Sigmoid colon (tissue), 7 donors: ENCODE measurements around the gene MALL. TPM values are rescaled to one million over a fixed set of nuclear protein-coding genes. Genes with fewer than 3 reads are reported as not detected.
A peak's percentile ranks its signal among the peaks of the same experiment; 100 is the strongest.
"Not testable (repeated sequence)": the region's sequence is repeated elsewhere in the genome, so short reads cannot be mapped to it uniquely, and the experiment has no call there.

Experiments used
- DNase-seq: peaks from one replicate; pipeline ENCODE4 v3.0.0-alpha.2; 2019
- H3K27ac ChIP-seq, 4 donors: fragments of 200-600 bp; sonication (generic); one replicate each; pipeline ENCODE4 v1.5.1; 2016 to 2019; ENCODE audit warnings: mild to moderate bottlenecking in 1 of 4
- H3K27me3 ChIP-seq, 3 donors: fragments of 200-600 bp; sonication (generic); one replicate each; pipeline ENCODE4 v1.5.1; 2019; ENCODE audit warnings: mild to moderate bottlenecking in 1 of 3
- H3K36me3 ChIP-seq, 4 donors: fragments of 200-600 bp; sonication (generic); one replicate each; pipeline ENCODE4 v1.5.1; 2016 to 2019
- H3K4me1 ChIP-seq, 4 donors: fragments of 200-600 bp; sonication (generic); one replicate each; pipeline ENCODE4 v1.5.1; 2017 to 2019
- H3K4me3 ChIP-seq, 4 donors: fragments of 200-600 bp; sonication (generic); one replicate each; pipeline ENCODE4 v1.5.1; 2017 to 2019; ENCODE audit warnings: mild to moderate bottlenecking in 2 of 4, moderate library complexity in 1 of 4
- H3K9me3 ChIP-seq, 4 donors: fragments of 200-600 bp in 3 of 4; sonication (generic) in 3 of 4; one replicate each; pipeline versions ENCODE4 v1.5.1 to v1.6.1; 2013 to 2019
- POLR2AphosphoS5 ChIP-seq, 4 donors: sonication (generic); formaldehyde crosslinking; IDR thresholded peaks; one replicate each; pipeline ENCODE4 v1.6.1; 2017; ENCODE audit warnings: antibody characterized with exemption in 4 of 4
- WGBS, 2 donors: extraction: QIAGEN DNeasy Blood & Tissue Kit; methylation state at CpG; one replicate each; pipeline ENCODE4 v1.1.7; 2013; 5-methylcytosine and 5-hydroxymethylcytosine counted together
- intact Hi-C: fragments of 100-400 bp; cut with DNase I; formaldehyde crosslinking; loops from one replicate; pipeline ENCODE4 v1.15.1; 2023
- polyA plus RNA-seq, 3 donors: library from polyadenylated mRNA; stranded (reverse); fragments of 200-250 nt; gene quantifications; one replicate each; pipeline ENCODE4 v1.2.3, GENCODE V29; 2013
- total RNA-seq, 4 donors: library from RNA; depleted of rRNA; stranded (reverse); fragments of >200 nt; gene quantifications; one replicate each; pipeline ENCODE4 v1.1.0, GENCODE V29; 2016
- donor health status: healthy with polysubstance abuse.
- donor health status: Bipolar disorder and iron deficiency.
- donor health status: healthy.

The MALL gene
- total and polyA plus RNA-seq, 7 donors = 1.5 to 183 (median 14.1) TPM

- no CpG with 5 or more reads among the region's 1 CpG for WGBS, 2 donors
- H3K27me3 ChIP-seq, intact Hi-C loops, H3K27ac ChIP-seq, H3K9me3 ChIP-seq, H3K36me3 ChIP-seq, H3K4me3 ChIP-seq, H3K4me1 ChIP-seq, DNase-seq: not testable (repeated sequence)
Measured at GRCh38 chr2:110059694-110060358, 55.8 kb downstream of the MALL start.

GRCh38 chr2:110059009-110059693 lies 56.5 kb downstream of the MALL start:
- DNase-seq, H3K4me3 ChIP-seq, intact Hi-C loops, H3K36me3 ChIP-seq, H3K9me3 ChIP-seq, H3K27ac ChIP-seq, H3K27me3 ChIP-seq, H3K4me1 ChIP-seq: not testable (repeated sequence)
- WGBS, 2 donors = no CpG with 5 or more reads among the region's 11 CpGs

GRCh38 chr2:110058034-110058433 lies 57.6 kb downstream of the MALL start:
- H3K9me3 ChIP-seq, H3K36me3 ChIP-seq, H3K27me3 ChIP-seq, intact Hi-C loops, H3K4me1 ChIP-seq, H3K4me3 ChIP-seq, DNase-seq, H3K27ac ChIP-seq: not testable (repeated sequence)

- H3K36me3 ChIP-seq, H3K27me3 ChIP-seq, intact Hi-C loops, H3K27ac ChIP-seq, H3K4me3 ChIP-seq, H3K4me1 ChIP-seq, DNase-seq, H3K9me3 ChIP-seq: not testable (repeated sequence)
- WGBS, 2 donors = no CpG with 5 or more reads among the region's 8 CpGs
Measured at GRCh38 chr2:110055819-110056408, 59.7 kb downstream of the MALL start.

GRCh38 chr2:110054521-110055407 lies 60.9 kb downstream of the MALL start:
- peak overlapping the region in 2 of 4 donors; percentile 22 to 55 for H3K27ac ChIP-seq
- H3K9me3 ChIP-seq, H3K4me3 ChIP-seq, H3K4me1 ChIP-seq, H3K36me3 ChIP-seq, intact Hi-C loops, H3K27me3 ChIP-seq: not testable (repeated sequence)
- TF ChIP-seq POLR2AphosphoS5 (IDR thresholded peaks at IDR 0.05) = peak in 1 of 4 donors; percentile 9
- DNase-seq = peak; percentile 56
- WGBS, 2 donors = 44 to 60% methylated on average over 3 of the region's 11 CpGs

- H3K36me3 ChIP-seq, H3K4me3 ChIP-seq, H3K9me3 ChIP-seq, H3K27me3 ChIP-seq, H3K27ac ChIP-seq, intact Hi-C loops, DNase-seq, H3K4me1 ChIP-seq: not testable (repeated sequence)
- WGBS, 2 donors = no CpG with 5 or more reads among the region's 5 CpGs
Measured at GRCh38 chr2:110053688-110054087, 61.9 kb downstream of the MALL start.

- H3K27me3 ChIP-seq, intact Hi-C loops, H3K27ac ChIP-seq, H3K4me1 ChIP-seq, H3K9me3 ChIP-seq, DNase-seq, H3K4me3 ChIP-seq, H3K36me3 ChIP-seq: not testable (repeated sequence)
- WGBS, 2 donors = no CpG with 5 or more reads among the region's 4 CpGs
Measured at GRCh38 chr2:110052166-110052565, 63.5 kb downstream of the MALL start.

GRCh38 chr2:110050222-110050621 lies 65.4 kb downstream of the MALL start:
- no CpG with 5 or more reads among the region's 5 CpGs for WGBS, 2 donors
- H3K4me3 ChIP-seq, H3K9me3 ChIP-seq, H3K36me3 ChIP-seq, DNase-seq, H3K27ac ChIP-seq, H3K4me1 ChIP-seq, H3K27me3 ChIP-seq, intact Hi-C loops: not testable (repeated sequence)

- H3K9me3 ChIP-seq, H3K4me1 ChIP-seq, DNase-seq, H3K27ac ChIP-seq, H3K27me3 ChIP-seq, intact Hi-C loops, H3K4me3 ChIP-seq, H3K36me3 ChIP-seq: not testable (repeated sequence)
- WGBS, 2 donors = 64 to 66% methylated on average over 3 of the region's 5 CpGs
Measured at GRCh38 chr2:110049769-110050168, 65.9 kb downstream of the MALL start.

GRCh38 chr2:110048255-110049197 lies 67.1 kb downstream of the MALL start:
- H3K4me1 ChIP-seq, intact Hi-C loops, H3K4me3 ChIP-seq, H3K9me3 ChIP-seq, H3K27me3 ChIP-seq, H3K36me3 ChIP-seq, H3K27ac ChIP-seq, DNase-seq: not testable (repeated sequence)
- 89 to 91% methylated on average over 10 of the region's 16 CpGs for WGBS, 2 donors

- H3K4me3 ChIP-seq, DNase-seq, H3K27ac ChIP-seq, intact Hi-C loops, H3K27me3 ChIP-seq, H3K36me3 ChIP-seq, H3K4me1 ChIP-seq, H3K9me3 ChIP-seq: not testable (repeated sequence)
- WGBS, 2 donors = no CpG with 5 or more reads among the region's 4 CpGs
Measured at GRCh38 chr2:110047225-110047624, 68.4 kb downstream of the MALL start.
